Esophagus squamous epithelium (tissue), 4 donors: ENCODE results near the gene APOBEC3A.

Experiments used
- POLR2A ChIP-seq, 4 donors: fragments of 450-650 bp; IDR thresholded peaks; one replicate each; pipeline ENCODE4 v1.6.1; 2017; ENCODE audit warnings: antibody characterized with exemption in 4 of 4, mild to moderate bottlenecking in 4 of 4, moderate library complexity in 3 of 4
- TF ChIP-seq, protein P1 (sequence below), 6 experiments: fragments of 450-650 bp in 4 of 6; fragments of 200-600 bp in 2 of 6; sonication (generic) in 2 of 6; IDR thresholded peaks; one replicate each; pipeline ENCODE4 v1.5.1; 2016 to 2019; ENCODE audit warnings: antibody characterized with exemption in 6 of 6, mild to moderate bottlenecking in 4 of 6, moderate library complexity in 4 of 6

DNA sequence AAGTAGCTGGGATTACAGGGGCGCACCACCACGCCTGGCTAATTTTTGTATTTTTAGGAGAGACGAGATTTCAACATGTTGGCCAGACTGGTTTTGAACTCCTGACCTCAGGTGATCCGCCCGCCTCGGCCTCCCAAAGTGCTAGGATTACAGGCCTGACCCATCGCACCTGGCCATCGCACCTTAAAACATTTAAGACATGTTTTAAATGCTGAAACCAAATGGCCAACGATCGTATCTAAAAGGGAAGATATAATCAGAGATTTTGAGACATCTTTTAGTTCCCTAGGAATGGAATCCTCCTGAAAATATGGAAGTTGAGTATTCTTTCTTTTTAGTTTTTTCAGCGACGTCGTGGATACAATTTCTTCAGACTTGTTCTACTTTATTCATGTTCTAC is 21.8 kb upstream of the APOBEC3A start:
- TF ChIP-seq POLR2A (IDR thresholded peaks at IDR 0.05), result no peak
- TF ChIP-seq, protein P1, sequence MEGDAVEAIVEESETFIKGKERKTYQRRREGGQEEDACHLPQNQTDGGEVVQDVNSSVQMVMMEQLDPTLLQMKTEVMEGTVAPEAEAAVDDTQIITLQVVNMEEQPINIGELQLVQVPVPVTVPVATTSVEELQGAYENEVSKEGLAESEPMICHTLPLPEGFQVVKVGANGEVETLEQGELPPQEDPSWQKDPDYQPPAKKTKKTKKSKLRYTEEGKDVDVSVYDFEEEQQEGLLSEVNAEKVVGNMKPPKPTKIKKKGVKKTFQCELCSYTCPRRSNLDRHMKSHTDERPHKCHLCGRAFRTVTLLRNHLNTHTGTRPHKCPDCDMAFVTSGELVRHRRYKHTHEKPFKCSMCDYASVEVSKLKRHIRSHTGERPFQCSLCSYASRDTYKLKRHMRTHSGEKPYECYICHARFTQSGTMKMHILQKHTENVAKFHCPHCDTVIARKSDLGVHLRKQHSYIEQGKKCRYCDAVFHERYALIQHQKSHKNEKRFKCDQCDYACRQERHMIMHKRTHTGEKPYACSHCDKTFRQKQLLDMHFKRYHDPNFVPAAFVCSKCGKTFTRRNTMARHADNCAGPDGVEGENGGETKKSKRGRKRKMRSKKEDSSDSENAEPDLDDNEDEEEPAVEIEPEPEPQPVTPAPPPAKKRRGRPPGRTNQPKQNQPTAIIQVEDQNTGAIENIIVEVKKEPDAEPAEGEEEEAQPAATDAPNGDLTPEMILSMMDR (IDR thresholded peaks at IDR 0.05), result no peak
